Osteocyte (in vitro differentiated cells): ENCODE results near the gene APP. TPM values are rescaled to one million over a fixed set of nuclear protein-coding genes. Genes with fewer than 3 reads are reported as not detected.

Experiments used
- DNase-seq: peaks from one replicate; pipeline ENCODE4 v3.0.0; 2021; ENCODE audit warnings: mixed read lengths; ENCODE audit not compliant: unreplicated experiment; ENCODE audit errors: extremely low spot score
- H3K27ac Mint-ChIP-seq: one replicate; pipeline ENCODE4 v1.8.0; 2021; ENCODE audit warnings: mild to moderate bottlenecking, mixed read lengths; ENCODE audit not compliant: unreplicated experiment
- H3K27me3 Mint-ChIP-seq: one replicate; pipeline ENCODE4 v1.8.0; 2021; ENCODE audit warnings: mixed read lengths; ENCODE audit not compliant: unreplicated experiment
- H3K36me3 Mint-ChIP-seq: one replicate; pipeline ENCODE4 v1.8.0; 2021; ENCODE audit warnings: mixed read lengths; ENCODE audit not compliant: unreplicated experiment
- H3K4me1 Mint-ChIP-seq: one replicate; pipeline ENCODE4 v1.8.0; 2021; ENCODE audit warnings: mixed read lengths; ENCODE audit not compliant: unreplicated experiment
- H3K4me3 Mint-ChIP-seq: one replicate; pipeline ENCODE4 v1.8.0; 2021; ENCODE audit warnings: mild to moderate bottlenecking, moderate library complexity, mixed read lengths; ENCODE audit not compliant: unreplicated experiment
- H3K9me3 Mint-ChIP-seq: one replicate; pipeline ENCODE4 v1.8.0; 2021; ENCODE audit warnings: mixed read lengths; ENCODE audit not compliant: unreplicated experiment
- total RNA-seq: library from RNA; stranded (reverse); gene quantifications from 2 replicates; pipeline ENCODE4 v1.2.1, GENCODE V29; 2021
- TF ChIP-seq, protein P1 (sequence below): fragments of 200-600 bp; sonication (generic); IDR thresholded peaks from 2 replicates; pipeline ENCODE4 v1.5.0; 2021; ENCODE audit warnings: antibody characterized with exemption, mild to moderate bottlenecking, moderate library complexity

Gene APP
- total RNA-seq, 1 donor from 2014 or later = 698 TPM

DNA sequence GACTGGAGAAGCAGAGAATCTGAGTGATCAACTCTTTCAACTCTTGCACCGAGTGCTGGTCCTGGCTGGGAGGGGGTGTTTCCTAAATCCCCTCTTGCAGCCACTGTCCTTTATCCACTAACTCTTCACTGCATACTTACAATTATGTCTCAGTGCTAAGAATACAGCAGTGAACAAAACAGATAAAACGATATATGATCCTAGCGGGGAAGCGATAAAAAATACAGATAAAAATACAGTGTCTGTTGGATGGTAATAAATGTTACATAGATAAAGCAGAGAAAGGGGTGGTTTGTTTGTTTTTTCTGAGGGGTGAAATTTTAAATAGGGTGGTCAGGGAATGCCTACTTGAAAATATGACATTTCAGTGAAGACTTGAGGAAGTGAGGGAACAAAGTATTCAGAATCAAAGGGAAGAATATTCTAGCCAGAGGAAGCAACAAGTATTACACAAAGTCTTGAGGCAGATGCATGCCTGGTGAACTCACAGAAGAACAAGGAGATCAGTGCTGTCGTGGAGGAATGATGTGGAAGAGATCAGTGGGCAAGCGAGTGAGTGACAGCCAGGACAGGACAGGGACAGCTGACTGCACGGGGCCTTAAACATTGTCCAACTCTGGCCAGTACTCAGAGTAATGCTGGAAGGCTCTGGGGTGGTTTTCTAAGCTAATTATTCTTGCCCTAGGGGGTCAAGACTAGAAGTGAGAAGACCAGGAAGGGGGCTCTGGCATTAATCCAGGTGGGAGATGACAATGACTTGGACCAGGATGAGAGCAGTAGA lies 110.0 kb downstream of the APP start:
- no peak overlapping the region for H3K27ac Mint-ChIP-seq
- TF ChIP-seq, protein P1, sequence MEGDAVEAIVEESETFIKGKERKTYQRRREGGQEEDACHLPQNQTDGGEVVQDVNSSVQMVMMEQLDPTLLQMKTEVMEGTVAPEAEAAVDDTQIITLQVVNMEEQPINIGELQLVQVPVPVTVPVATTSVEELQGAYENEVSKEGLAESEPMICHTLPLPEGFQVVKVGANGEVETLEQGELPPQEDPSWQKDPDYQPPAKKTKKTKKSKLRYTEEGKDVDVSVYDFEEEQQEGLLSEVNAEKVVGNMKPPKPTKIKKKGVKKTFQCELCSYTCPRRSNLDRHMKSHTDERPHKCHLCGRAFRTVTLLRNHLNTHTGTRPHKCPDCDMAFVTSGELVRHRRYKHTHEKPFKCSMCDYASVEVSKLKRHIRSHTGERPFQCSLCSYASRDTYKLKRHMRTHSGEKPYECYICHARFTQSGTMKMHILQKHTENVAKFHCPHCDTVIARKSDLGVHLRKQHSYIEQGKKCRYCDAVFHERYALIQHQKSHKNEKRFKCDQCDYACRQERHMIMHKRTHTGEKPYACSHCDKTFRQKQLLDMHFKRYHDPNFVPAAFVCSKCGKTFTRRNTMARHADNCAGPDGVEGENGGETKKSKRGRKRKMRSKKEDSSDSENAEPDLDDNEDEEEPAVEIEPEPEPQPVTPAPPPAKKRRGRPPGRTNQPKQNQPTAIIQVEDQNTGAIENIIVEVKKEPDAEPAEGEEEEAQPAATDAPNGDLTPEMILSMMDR = no peak
- H3K4me3 Mint-ChIP-seq = no peak overlapping the region
- H3K36me3 Mint-ChIP-seq = no peaks in the 10 kb centered on the region
- H3K4me1 Mint-ChIP-seq = peaks cover 11% of the 10 kb centered on the region
- no peaks in the 10 kb centered on the region for H3K27me3 Mint-ChIP-seq
- no peak for DNase-seq
- no peaks in the 10 kb centered on the region for H3K9me3 Mint-ChIP-seq

DNA sequence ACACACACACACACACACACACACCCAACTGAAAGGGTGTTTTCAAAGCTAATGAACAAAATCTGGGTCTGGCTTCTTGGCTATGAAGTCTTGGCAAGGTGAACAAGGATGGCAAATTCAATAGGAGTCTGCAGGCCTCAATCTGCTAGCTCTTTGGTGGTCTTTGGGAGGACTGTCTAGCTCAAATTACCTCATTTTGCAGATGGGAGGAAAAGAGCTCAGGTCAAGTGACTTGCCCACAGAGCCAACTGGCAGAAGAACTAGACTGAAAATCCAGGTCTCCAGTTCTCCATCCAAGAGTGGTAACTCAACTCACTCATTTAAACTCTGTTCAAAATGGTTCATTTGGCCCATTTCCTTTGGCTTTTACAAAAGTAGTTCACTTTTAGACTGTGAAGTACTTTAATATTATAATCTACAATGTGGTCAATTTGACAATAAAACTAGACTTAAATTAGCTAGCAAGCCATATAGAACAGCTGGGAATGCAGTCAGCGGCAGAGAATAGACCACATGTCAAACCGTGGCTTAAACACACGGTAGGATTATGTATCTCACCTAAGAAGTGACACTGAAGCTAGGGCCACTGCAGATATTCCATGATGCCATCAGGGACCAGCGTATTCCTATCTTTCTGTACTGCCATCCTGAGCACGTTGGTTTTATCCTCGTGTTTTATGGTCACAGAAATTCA lies 112.9 kb downstream of the APP start:
- Mint-ChIP-seq H3K27ac (no peak overlapping the region), H3K36me3 (peaks cover 3% of the 10 kb centered on the region), H3K27me3 (no peaks in the 10 kb centered on the region), H3K9me3 (no peaks in the 10 kb centered on the region), H3K4me1 (peaks cover 20% of the 10 kb centered on the region), H3K4me3 (no peak overlapping the region)
- TF ChIP-seq, protein P1 = no peak
- no peak for DNase-seq

DNA sequence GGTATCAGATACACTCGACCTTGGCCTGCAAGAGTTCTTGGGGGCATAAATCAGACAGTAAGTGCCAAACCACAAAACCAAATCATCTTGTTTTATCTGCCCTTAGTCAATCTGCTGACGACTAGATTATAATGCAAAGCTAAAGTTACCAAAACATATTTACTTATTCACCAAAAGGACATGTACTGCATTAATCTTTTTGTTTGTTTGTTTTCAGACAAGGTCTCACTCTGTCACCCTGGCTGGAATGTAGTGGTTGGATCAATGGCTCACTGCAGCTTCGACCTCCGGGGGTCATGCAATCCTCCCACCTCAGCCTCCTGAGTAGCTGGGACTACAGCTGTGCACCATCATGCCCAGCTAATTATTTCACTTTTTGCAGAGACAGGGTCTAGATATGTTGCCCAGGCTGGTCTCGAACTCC lies 114.7 kb downstream of the APP start:
- H3K27ac Mint-ChIP-seq = no peak overlapping the region
- no peak for DNase-seq
- H3K27me3 Mint-ChIP-seq = no peaks in the 10 kb centered on the region
- no peaks in the 10 kb centered on the region for H3K9me3 Mint-ChIP-seq
- H3K4me3 Mint-ChIP-seq = no peak overlapping the region
- TF ChIP-seq, protein P1 = no peak
- peaks cover 35% of the 10 kb centered on the region for H3K4me1 Mint-ChIP-seq
- H3K36me3 Mint-ChIP-seq = peaks cover 8% of the 10 kb centered on the region

DNA sequence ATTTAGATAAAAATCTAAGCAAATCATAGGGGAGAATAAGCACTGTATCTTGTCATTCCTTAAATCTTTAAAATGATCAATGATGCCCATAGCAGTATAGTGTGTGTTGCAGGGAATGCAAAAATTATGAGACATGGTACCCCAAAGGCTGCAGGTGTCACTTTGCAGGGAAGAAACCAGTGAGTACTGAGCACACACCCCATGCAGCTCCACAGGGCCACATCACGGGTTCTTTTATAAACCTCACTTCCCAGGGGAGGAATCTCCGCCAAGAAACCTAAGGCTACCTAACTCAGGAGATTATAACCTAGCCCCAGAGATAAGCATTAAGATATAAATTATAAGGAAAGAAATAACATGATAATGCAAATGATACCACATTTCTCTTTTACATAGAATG lies 115.6 kb downstream of the APP start:
- no peak for DNase-seq
- no peaks in the 10 kb centered on the region for H3K9me3 Mint-ChIP-seq
- H3K36me3 Mint-ChIP-seq = peaks cover 17% of the 10 kb centered on the region
- peaks cover 32% of the 10 kb centered on the region for H3K4me1 Mint-ChIP-seq
- H3K27me3 Mint-ChIP-seq = no peaks in the 10 kb centered on the region
- no peak overlapping the region for H3K4me3 Mint-ChIP-seq
- TF ChIP-seq, protein P1 = no peak
- no peak overlapping the region for H3K27ac Mint-ChIP-seq

DNA sequence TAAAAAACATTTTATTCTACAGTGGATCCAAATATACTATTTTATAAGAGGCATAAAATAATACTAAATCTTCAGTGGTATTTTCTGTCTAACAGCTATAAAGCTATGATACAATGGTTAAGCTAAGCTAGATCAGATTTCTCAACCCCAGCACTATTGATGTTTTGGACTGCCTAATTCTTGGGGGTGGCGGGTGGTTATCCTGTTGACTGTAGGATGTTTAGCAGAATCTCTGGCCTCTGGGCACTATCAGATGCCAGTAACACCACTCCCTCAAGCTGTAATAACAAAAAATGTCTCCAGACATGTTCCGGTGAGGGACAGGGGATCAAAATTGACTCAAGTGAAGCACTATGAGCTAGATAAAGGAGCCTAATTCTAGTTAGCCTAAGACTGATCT lies 118.5 kb downstream of the APP start:
- Mint-ChIP-seq H3K27me3 (no peaks in the 10 kb centered on the region), H3K4me1 (peaks cover 32% of the 10 kb centered on the region), H3K4me3 (no peak overlapping the region), H3K9me3 (no peaks in the 10 kb centered on the region), H3K36me3 (peaks cover 34% of the 10 kb centered on the region), H3K27ac (peak overlapping the region; percentile 74)
- TF ChIP-seq, protein P1 = no peak
- no peak for DNase-seq
